HG02759 (cell line): ENCODE data around the gene ANTXR1.
"Not testable (repeated sequence)": the region's sequence is repeated elsewhere in the genome, so short reads cannot be mapped to it uniquely, and the experiment has no call there.

Experiments
- ATAC-seq: cut with Tn5 transposase; IDR thresholded peaks from one replicate; pipeline ENCODE4 v1.9.1; 2021; ENCODE audit warnings: mild to moderate bottlenecking, moderate library complexity; ENCODE audit not compliant: unreplicated experiment

Gene ANTXR1

GRCh38 chr2:69163109-69163508 lies 150.1 kb downstream of the ANTXR1 start:
- no peak for ATAC-seq

- ATAC-seq = no peak
These were observed 150.6 kb downstream of the ANTXR1 start for GRCh38 chr2:69163556-69163955.

GRCh38 chr2:69164061-69164778 lies 151.2 kb downstream of the ANTXR1 start:
- no peak for ATAC-seq

- ATAC-seq = no peak
These were observed 152.3 kb downstream of the ANTXR1 start for GRCh38 chr2:69165091-69165880.

GRCh38 chr2:69166465-69166811 lies 153.5 kb downstream of the ANTXR1 start:
- ATAC-seq = no peak

- no peak for ATAC-seq
These were observed 154.0 kb downstream of the ANTXR1 start for GRCh38 chr2:69166812-69167468.

- ATAC-seq = no peak
These were observed 154.5 kb downstream of the ANTXR1 start for GRCh38 chr2:69167469-69167822.

GRCh38 chr2:69168144-69168813 lies 155.3 kb downstream of the ANTXR1 start:
- no peak for ATAC-seq

- ATAC-seq = no peak
These were observed 156.1 kb downstream of the ANTXR1 start for GRCh38 chr2:69168950-69169654.

GRCh38 chr2:69169655-69170389 lies 156.8 kb downstream of the ANTXR1 start:
- ATAC-seq = no peak

- no peak for ATAC-seq
These were observed 157.7 kb downstream of the ANTXR1 start for GRCh38 chr2:69170661-69171060.

GRCh38 chr2:69171116-69171896 lies 158.3 kb downstream of the ANTXR1 start:
- no peak for ATAC-seq

GRCh38 chr2:69171897-69172525 lies 159.0 kb downstream of the ANTXR1 start:
- no peak for ATAC-seq

- ATAC-seq = no peak
These were observed 160.7 kb downstream of the ANTXR1 start for GRCh38 chr2:69173706-69174105.

GRCh38 chr2:69174211-69174610 lies 161.2 kb downstream of the ANTXR1 start:
- ATAC-seq = not testable (repeated sequence)

GRCh38 chr2:69175790-69176715 lies 163.1 kb downstream of the ANTXR1 start:
- no peak for ATAC-seq

GRCh38 chr2:69177063-69177771 lies 164.2 kb downstream of the ANTXR1 start:
- ATAC-seq = no peak
